ENCODE results near the gene UNC5B. TPM values are rescaled to one million over a fixed set of nuclear protein-coding genes. Genes with fewer than 3 reads are reported as not detected.

The UNC5B gene
- total RNA-seq, 1 experiment from 2014 or later = 49.6 TPM

GRCh38 chr10:71264345-71265200 is 52.2 kb downstream of the UNC5B start:
- Mint-ChIP-seq H3K4me1 (peaks cover 75% of the 10 kb centered on the region), H3K4me3 (no peak overlapping the region), H3K27ac (no peak overlapping the region), H3K9me3 (no peaks in the 10 kb centered on the region), H3K36me3 (no peaks in the 10 kb centered on the region), H3K27me3 (ENCODE audit: low read depth) (no peaks in the 10 kb centered on the region)
- POLR2A ChIA-PET = interaction anchor here (1.1 to 2.5 kb wide), 2 partner anchors 42 to 48 kb away, joined by 3 to 10 read pairs; no protein-coding TSS in a partner anchor
- ATAC-seq (no peak), DNase-seq (ENCODE audit: low spot score) (no peak)
- TF ChIP-seq HMGA2 (CRISPR knock-in tag; IDR thresholded peaks at IDR 0.05) (no peak), ZNF121 (CRISPR knock-in tag; IDR thresholded peaks at IDR 0.05) (peak; percentile 82)
- CTCF ChIA-PET = interaction anchor here (0.9 to 2.9 kb wide), 8 partner anchors 11 to 361 kb away, joined by 3 to 13 read pairs (median 6); no protein-coding TSS in a partner anchor

- Mint-ChIP-seq H3K4me1 (peaks cover 78% of the 10 kb centered on the region), H3K4me3 (no peak overlapping the region), H3K27ac (no peak overlapping the region), H3K9me3 (no peaks in the 10 kb centered on the region), H3K27me3 (ENCODE audit: low read depth) (no peaks in the 10 kb centered on the region), H3K36me3 (no peaks in the 10 kb centered on the region)
- ATAC-seq = no peak
- ChIA-PET CTCF (interaction anchor here (1.0 to 2.9 kb wide), 3 partner anchors 11 to 362 kb away, joined by 3 to 11 read pairs (median 6); no protein-coding TSS in a partner anchor), POLR2A (interaction anchor here (1.1 to 2.5 kb wide), 2 partner anchors 43 to 48 kb away, joined by 3 to 10 read pairs; no protein-coding TSS in a partner anchor)
- no peak for DNase-seq (ENCODE audit: low spot score)
- TF ChIP-seq NR1H2 (CRISPR knock-in tag; IDR thresholded peaks at IDR 0.05) (no peak), PRRX2 (CRISPR knock-in tag; IDR thresholded peaks at IDR 0.05) (no peak), AR (CRISPR knock-in tag; IDR thresholded peaks at IDR 0.05) (no peak), ZNF263 (CRISPR knock-in tag; IDR thresholded peaks at IDR 0.05; ENCODE audit: low read depth) (no peak), IRF2 (CRISPR knock-in tag; IDR thresholded peaks at IDR 0.05; ENCODE audit: borderline replicate concordance, low read depth) (no peak), ZNF232 (CRISPR knock-in tag; IDR thresholded peaks at IDR 0.05) (no peak), NR2C2 (CRISPR knock-in tag; IDR thresholded peaks at IDR 0.05) (no peak), SP1 (CRISPR knock-in tag; conservative IDR thresholded peaks at IDR 0.05) (no peak), CTCF (IDR thresholded peaks at IDR 0.05) (no peak), RORB (CRISPR knock-in tag; IDR thresholded peaks at IDR 0.05) (no peak), SMAD4 (CRISPR knock-in tag; IDR thresholded peaks at IDR 0.05) (no peak), E2F4 (CRISPR knock-in tag; IDR thresholded peaks at IDR 0.05; ENCODE audit: borderline replicate concordance, low read depth) (no peak), TP53 (CRISPR knock-in tag; IDR thresholded peaks at IDR 0.05) (no peak), SOX15 (CRISPR knock-in tag; IDR thresholded peaks at IDR 0.05) (no peak), GABPB1 (CRISPR knock-in tag; IDR thresholded peaks at IDR 0.05) (no peak), TEAD4 (CRISPR knock-in tag; IDR thresholded peaks at IDR 0.05) (no peak)
- TF ChIP-seq, protein P1, sequence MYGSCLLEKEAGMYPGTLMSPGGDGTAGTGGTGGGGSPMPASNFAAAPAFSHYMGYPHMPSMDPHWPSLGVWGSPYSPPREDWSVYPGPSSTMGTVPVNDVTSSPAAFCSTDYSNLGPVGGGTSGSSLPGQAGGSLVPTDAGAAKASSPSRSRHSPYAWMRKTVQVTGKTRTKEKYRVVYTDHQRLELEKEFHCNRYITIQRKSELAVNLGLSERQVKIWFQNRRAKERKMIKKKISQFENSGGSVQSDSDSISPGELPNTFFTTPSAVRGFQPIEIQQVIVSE (CRISPR knock-in tag; IDR thresholded peaks at IDR 0.05; ENCODE audit: borderline replicate concordance) = no peak
- TF ChIP-seq, protein P2, sequence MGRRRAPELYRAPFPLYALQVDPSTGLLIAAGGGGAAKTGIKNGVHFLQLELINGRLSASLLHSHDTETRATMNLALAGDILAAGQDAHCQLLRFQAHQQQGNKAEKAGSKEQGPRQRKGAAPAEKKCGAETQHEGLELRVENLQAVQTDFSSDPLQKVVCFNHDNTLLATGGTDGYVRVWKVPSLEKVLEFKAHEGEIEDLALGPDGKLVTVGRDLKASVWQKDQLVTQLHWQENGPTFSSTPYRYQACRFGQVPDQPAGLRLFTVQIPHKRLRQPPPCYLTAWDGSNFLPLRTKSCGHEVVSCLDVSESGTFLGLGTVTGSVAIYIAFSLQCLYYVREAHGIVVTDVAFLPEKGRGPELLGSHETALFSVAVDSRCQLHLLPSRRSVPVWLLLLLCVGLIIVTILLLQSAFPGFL (CRISPR knock-in tag; IDR thresholded peaks at IDR 0.05; ENCODE audit: borderline replicate concordance) = no peak
- TF ChIP-seq, protein P3, sequence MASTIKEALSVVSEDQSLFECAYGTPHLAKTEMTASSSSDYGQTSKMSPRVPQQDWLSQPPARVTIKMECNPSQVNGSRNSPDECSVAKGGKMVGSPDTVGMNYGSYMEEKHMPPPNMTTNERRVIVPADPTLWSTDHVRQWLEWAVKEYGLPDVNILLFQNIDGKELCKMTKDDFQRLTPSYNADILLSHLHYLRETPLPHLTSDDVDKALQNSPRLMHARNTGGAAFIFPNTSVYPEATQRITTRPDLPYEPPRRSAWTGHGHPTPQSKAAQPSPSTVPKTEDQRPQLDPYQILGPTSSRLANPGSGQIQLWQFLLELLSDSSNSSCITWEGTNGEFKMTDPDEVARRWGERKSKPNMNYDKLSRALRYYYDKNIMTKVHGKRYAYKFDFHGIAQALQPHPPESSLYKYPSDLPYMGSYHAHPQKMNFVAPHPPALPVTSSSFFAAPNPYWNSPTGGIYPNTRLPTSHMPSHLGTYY (CRISPR knock-in tag; IDR thresholded peaks at IDR 0.05) = no peak
Observed at GRCh38 chr10:71265201-71265575, 52.8 kb downstream of the UNC5B start.

All from WTC11 (cell line).